HG03575 (cell line): ENCODE measurements around the gene FAM170A.
A peak's percentile ranks its signal among the peaks of the same experiment; 100 is the strongest.

Source experiments
- ATAC-seq: cut with Tn5 transposase; IDR thresholded peaks from one replicate; pipeline ENCODE4 v1.9.1; 2021; ENCODE audit not compliant: unreplicated experiment, insufficient number of reproducible peaks, low FRiP score; ENCODE audit errors: extremely low read depth

Gene FAM170A, protein sequence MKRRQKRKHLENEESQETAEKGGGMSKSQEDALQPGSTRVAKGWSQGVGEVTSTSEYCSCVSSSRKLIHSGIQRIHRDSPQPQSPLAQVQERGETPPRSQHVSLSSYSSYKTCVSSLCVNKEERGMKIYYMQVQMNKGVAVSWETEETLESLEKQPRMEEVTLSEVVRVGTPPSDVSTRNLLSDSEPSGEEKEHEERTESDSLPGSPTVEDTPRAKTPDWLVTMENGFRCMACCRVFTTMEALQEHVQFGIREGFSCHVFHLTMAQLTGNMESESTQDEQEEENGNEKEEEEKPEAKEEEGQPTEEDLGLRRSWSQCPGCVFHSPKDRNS

DNA sequence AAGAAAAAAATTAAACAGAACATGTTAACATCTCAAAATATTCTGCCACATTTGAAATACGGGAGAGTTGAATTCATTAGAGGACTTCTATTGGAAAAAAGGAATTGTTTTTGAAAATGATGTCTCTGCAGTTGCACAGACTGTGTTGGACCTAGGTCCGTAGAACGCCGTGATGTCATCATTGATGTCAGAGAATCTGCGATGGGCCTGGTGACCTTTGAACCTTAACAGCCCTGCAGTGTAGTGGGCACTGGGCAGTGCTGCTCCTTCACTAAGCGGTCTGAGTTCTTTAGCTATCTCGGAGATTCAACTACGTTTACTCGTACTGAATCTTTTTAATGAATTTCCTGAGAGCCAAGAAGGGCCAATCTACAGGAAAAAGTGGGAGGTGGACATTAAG lies at the start of gene FAM170A:
Gene FAM170A (plus strand): TSS at position 220 of the 400 bp plus-strand sequence. CDS start 211 bp downstream, outside the sequence.
- no peak for ATAC-seq

DNA sequence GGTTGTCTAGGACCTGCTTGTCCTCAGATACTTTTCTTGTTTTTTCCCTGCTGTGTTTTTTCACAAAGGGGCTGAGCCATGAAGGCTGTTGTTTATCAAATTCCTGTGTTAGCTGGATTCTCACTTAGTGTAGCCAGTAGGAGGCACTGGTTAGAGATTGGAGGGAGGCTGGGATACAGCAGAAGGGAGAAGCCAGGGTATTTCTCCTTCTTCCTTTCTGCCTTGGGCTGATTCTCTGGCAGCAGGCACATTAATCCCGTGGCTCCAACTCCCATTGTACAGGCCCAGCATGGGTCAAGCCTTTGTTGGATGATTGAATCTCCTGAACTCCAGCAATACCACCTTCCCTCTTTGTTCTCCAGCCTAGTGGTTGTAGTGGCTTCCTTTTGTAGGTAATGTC lies 46.4 kb upstream of the FAM170A start:
- no peak for ATAC-seq

DNA sequence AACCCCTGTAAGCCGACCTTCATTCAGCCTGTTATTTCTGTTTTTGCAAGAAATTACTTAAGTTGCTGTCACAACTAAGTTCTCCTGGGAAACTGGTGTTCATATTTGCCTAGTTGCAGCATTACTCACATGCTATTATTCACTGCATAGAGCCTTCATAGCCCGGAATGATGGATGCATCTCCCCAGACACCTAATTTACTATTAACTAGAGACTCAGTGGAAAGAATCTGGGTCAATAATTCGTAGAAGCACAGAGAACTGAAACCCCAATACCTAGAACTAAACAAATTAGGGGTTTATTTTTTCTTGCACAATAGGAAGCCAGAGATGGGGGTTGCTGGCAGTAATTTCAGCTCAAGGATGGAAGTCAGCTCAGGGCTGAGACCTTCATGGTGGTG lies 45.7 kb upstream of the FAM170A start:
- ATAC-seq = peak; percentile 59

DNA sequence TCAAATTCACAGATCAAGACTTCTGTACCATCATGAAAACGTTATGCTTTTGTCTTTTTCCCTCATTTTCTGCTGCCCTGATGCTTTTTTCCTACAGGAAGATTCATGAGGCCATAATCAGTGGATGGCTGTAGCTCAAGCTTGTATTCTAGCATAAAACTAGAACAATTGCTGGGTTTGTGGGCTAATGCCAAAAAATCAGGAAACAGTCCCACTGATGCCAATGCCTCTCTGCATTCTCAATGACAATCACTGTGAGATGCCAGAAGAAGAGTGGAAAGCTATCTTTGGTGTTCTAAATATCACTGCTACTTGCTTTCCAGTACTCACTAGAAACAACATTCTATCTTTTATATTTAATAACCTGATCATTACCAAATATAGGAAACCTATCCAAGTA lies 33.3 kb upstream of the FAM170A start:
- ATAC-seq = no peak

DNA sequence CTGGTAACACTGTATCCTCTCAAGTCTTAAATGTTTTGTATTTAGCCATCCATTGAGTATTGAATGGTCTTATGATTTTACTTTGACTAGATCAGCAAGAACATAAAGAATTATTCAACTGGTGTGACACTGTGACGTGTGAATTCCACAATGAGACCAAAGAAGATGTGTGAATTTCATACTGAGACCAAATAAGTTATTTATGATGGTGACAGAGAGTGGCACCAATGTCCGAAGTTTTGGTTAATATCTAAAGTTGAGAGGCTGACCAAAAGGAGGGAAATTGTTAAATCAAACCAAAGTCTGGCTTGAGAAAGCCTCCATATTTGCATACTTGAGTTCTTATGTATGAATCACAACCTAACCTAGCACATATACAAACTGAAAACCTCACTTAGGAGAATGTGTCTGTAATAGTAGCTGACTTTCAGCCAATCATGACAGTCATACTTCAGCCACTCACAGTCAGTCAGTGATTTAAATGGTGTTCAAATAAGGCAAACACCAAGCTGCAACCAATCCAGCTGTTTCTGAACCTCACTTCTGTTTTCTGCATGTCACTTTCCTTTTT lies 31.5 kb upstream of the FAM170A start:
- no peak for ATAC-seq

DNA sequence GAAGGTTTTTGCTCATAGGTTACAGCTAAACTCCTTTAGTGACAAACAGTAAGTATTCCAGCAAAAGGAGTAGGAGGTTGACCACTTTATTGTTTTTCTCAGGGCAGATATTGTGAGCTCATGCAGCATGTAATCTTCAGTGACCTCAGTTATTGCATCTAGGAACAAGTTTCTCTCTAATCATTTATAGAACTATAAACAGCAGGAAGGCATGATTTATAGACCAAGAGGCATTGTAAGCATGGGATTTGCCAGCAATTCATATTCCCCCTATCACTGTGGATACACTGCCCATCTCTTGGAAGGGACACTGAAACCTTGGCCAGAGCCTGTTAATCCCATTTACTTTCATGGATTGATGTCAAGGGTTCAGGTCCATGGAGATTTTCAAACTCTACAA lies 15.4 kb upstream of the FAM170A start:
- no peak for ATAC-seq

DNA sequence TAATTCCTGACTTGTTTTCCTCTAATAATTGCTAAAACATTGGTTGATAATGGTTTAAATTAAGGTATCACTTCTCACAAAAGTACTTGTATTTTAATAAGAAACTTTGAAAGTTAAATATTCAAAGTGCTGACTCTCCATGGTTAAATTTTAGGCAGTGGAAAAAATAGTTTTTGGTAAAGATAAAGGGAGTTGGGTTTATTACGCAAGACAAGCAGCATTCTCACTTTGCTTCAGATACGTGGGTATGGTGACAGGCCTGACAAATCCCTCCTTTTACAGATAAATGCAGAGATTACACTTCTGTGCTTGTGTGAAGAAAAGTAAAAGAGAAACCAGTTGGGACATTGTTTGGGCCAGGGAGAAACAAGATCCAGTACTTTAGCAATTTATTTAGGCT lies 14.5 kb upstream of the FAM170A start:
- no peak for ATAC-seq

DNA sequence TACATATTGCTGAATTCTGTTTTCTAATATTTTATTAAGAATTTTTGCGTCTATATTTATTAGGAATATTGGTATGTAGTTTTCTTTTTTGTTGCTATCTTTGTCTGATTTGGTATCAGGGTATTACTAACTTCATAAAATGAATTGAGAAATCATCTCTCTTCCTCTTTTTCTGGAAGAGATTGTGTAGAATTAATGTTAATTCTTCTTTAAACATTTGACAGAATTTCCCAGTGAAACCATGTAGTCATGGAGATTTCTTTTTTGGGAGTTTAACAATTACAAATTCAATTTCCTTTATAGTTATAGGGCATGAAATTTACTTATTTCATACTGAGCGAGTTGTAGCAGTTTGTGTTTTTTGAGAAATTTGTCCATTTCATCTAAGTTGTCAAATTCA lies 3.3 kb upstream of the FAM170A start:
- no peak for ATAC-seq

DNA sequence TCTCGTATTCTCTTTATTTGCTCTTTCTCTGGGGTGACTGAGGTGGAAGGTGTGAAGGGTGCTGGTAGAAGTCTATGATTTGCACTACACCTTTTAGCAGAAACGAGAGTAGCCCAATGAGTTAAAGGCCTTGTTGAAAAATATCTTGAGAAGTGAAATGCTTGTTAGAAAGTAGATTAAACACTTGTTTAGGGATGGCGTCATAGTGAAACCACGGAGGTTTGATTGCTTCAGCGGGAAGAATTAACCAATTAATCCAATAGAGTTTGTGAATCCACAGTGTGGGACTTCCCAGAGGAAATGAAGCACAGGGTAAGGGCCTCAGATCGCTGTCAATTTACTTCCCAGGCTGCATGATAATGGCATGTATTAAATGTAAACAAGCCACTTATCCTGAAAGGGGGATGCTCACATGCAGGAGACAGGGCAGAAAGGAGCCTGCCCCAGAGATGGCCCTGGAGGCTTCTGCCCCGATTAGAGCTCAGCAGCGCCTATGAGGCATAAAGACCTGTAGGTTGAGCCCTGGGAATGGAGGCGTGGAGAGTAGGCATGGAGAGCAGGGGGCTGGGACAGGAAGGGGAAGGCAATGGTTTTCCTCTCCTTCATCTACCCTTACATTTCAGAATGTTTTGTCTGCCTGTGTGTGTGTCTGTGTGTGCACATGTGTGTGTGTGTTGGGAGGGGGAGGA lies 1.5 kb downstream of the FAM170A start:
- ATAC-seq = no peak

DNA sequence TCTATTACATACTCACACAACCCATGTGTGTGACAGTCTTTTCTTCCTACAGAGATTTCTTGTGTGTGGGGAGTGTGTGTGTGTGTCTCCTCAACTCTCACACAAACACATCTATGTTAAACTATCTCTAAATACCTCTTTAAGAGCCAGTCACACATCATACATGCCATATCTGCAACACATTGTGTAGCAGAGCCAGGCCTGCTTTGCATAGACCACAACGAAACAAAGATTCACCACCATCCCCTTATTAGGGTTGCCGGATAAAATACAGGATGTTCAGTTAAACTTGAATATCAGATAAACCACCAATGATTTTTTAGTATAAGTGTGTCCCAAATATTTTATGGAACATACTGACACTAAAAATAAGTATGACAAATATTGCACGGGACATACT lies 2.3 kb downstream of the FAM170A start:
- no peak for ATAC-seq

DNA sequence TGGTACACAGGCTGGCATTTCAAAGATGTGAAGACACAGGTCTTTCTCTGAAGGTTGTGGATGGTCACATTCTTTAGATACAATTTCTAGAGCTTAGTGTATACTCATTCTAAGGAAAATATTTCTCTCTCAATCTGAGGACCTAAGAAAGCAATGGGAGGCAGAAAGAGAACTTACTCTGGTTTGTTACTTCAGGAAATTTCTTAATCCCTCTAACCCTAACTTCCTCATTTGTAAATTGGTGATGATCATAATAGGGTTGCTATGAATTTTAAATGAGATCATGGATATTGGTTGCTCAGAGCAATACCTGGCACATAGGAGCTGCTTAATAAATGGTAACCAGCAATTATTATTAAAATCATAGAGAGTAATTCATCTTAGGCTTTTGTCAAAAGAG lies 22.1 kb downstream of the FAM170A start:
- no peak for ATAC-seq

DNA sequence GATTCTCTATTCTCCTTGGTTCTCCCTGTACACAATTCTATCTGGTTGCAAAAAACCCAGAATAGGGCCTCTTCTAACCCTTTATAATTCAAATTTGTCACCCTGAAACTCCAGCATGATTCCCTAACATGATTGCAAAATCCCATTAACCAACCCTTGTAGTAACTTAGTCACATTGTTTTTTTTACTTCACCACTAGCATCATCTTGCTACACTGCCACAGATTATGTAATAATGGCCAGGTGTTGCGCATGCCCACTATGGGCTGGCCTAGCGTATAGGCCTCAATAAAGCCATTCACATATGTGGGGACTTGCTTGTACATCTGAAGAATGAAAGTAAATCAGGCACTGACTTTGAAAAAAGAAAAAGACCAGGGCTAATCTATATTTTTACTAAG lies 25.7 kb downstream of the FAM170A start:
- ATAC-seq = no peak

DNA sequence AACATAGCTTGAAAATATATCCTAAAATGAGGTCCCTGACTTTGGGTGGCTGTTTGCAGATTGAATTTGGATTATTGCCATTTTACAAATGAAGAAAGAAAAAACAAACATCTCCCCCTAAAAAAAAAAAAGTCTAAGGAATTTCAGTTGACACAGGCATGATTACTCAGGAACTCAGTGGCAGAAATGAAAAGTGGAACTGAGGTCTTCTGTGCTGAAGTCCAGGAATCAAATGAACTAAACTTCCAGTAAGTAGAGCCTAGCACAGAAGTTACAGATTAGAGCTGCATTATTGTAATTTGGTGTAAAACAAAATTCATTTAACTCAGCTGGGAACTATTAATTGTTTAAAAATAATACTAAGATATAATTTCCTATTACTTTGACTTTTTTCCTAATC lies 26.7 kb downstream of the FAM170A start:
- no peak for ATAC-seq

DNA sequence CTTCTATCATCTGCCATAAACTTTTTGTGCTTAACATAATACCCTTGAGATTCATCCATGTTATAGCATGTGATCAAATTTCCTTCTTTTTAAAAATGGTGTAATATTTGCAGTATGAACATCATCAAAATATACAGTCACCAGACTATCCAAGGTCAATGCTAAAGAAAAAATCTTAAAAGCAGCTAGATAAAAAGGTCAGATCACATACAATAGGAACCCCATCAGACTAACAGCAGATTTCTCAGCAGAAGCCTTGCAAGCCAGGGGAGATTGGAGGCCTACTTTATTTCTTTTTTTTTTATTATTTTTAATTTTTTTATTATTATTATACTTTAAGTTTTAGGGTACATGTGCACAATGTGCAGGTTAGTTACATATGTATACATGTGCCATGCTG lies 37.2 kb downstream of the FAM170A start:
- no peak for ATAC-seq

DNA sequence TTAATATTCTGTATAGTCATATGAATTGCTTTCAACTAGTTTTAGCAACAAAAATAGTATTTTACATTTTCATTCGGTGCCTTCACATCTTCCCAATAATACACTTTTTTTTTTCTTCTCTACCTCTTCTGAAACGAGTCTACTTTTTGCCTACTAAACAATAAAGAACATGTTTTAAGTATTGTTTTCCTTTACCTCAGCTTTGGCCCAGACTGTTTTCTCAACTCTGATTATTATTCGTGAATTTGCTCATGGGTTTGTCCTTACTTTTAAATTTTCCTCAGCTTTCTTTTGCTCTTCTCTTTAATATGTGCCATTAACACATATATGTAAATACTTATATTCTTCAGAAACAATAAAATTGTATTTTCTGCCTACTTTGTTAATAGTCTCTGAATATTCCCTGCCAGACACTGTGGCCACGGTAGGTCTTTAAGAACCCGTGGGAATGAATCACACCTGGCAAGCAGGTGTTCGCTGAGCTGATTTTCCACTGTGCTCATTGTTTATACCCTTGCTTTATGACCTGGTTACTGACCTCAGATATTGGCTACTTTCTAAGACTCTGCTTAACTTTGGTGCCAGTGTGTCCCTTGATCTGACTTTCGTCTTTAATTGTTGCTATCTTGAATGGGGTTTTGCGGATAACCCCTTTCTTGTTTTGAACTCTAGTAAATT lies 49.1 kb downstream of the FAM170A start:
- ATAC-seq = no peak

DNA sequence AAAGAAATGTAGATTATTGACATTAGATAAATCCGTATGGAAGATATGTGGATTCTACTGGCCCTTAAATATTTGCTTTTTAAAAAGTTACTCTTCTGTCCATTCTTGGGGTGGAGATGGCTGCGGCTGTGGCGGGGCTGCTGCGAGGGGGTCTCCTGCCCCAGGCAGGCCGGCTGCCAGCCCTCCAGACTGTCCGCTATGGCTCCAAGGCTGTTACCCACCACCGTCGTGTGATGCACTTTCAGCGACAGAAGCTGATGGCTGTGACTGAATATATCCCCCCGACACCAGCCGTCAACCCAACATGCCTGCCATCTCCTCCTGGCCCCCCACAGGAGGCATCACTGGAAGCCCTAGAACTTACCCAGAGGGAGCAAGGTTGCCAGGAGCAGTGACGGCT lies 50.7 kb downstream of the FAM170A start:
- ATAC-seq = no peak

DNA sequence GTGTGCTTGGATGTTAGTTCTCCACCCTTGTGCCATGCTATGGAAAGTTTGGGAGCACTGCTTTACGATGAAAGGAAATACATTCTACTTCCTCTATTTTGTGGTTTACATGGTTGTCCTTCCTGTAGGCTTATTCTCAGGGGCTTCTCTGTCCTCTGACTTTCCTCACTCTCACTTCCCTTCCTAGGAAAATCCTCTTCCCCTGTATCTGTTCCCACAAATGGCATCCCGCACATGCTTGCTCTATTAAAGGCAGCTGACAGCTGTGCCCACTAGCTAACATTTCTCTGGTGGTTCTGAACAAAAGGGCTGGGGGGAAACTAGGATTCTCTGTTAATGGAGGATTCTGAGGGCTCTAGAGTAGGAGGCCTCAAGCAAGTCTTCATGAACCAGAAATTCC lies 52.4 kb downstream of the FAM170A start:
- ATAC-seq = no peak

DNA sequence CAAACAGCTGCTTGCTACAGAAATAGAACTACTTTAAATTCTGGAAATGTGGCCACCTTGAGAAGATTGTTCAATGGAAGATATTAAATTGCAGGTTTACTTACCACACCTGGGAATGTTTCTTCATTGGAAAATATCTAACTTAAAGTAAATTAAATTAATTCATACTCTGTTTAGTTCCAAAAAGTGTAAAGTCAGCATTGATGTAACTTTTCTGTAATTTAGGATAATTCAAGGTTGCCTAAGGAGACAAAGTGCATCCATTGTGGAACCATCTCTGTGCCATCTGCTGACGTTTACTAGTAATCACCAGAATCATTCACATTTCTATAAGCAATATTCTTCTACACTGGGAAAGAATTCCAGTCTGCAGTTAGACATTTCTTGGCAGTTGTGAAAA lies 53.0 kb downstream of the FAM170A start:
- no peak for ATAC-seq
